HUES64 (cell line): ENCODE results near the gene PIK3CD.

ENCODE experiments used
- H3K27ac ChIP-seq: 2 replicates; pipeline ENCODE4 v1.7.0; 2013; ENCODE audit warnings: low read depth, low read length, inconsistent platforms
- H3K27me3 ChIP-seq: 2 replicates; pipeline ENCODE4 v1.6.1; 2013; ENCODE audit warnings: mild to moderate bottlenecking, low read length; ENCODE audit not compliant: insufficient read depth
- H3K36me3 ChIP-seq: 2 replicates; pipeline ENCODE4 v1.6.1; 2013; ENCODE audit warnings: mild to moderate bottlenecking, low read length; ENCODE audit not compliant: insufficient read depth
- H3K4me1 ChIP-seq: 2 replicates; pipeline ENCODE4 v1.6.1; 2013; ENCODE audit warnings: mild to moderate bottlenecking, low read length, moderate library complexity; ENCODE audit not compliant: insufficient read depth
- H3K4me3 ChIP-seq: 2 replicates; pipeline ENCODE4 v1.5.1; 2013; ENCODE audit warnings: mild to moderate bottlenecking, low read length, moderate library complexity
- H3K9ac ChIP-seq: 2 replicates; pipeline ENCODE4 v1.6.1; 2013; ENCODE audit warnings: mild to moderate bottlenecking, low read depth, low read length
- H3K9me3 ChIP-seq: 2 replicates; pipeline ENCODE4 v1.6.1; 2013; ENCODE audit warnings: low read depth, low read length; ENCODE audit not compliant: insufficient read depth
- WGBS: fragments of 150-250, 120-280 bp; methylation state at CpG from one replicate; pipeline ENCODE4 v1.1.7; 2013; ENCODE audit warnings: missing lambda C conversion rate; 5-methylcytosine and 5-hydroxymethylcytosine counted together

The PIK3CD gene

DNA sequence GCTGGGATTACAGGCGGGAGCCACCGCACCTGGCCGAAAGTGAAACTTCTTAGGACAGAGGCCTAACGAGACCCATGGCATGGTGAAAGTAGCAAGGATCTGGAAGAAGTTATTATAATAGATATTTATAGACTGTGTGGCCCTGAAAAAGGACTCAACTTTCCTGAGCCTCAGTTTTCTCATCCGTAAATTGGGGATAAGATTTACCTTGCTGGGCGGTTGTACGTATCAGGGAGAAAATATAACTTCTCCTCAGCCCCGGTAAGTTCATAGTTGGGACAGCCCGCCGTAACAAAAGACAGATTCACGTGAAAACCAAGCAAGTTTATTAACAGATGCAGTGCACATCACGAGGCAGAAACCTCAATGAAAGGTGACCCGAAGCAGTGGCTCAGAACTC, 5.5 kb upstream of the PIK3CD start:
- Histone ChIP-seq H3K4me1 (no peaks in the 10 kb centered on the region), H3K9ac (no peak overlapping the region), H3K9me3 (no peaks in the 10 kb centered on the region), H3K27ac (no peak overlapping the region), H3K36me3 (no peaks in the 10 kb centered on the region), H3K4me3 (no peak overlapping the region), H3K27me3 (peaks cover 17% of the 10 kb centered on the region)
- WGBS: 97% methylated on average over 13 of the region's 13 CpGs

DNA sequence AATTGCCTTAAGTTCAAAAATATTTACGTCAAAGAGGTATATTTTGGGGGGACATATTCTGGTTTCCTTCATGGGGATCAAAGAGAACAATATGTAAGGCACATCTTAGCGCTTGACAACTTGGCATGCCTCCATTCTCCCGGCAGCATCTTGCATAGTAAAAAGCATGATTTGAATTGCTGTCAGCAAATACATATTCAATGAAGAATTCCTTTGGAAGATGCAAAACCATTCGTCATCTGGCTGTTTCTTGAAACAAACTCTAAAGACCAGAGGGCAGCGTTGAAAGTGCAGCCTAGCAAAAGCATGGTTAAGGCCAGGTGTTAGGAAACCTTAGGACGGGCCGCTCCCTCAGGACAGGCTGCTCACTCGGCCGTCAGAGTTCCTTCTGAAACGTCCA, 3.4 kb upstream of the PIK3CD start:
- WGBS: 81% methylated on average over 10 of the region's 10 CpGs
- Histone ChIP-seq H3K4me1 (0 out of 2 replicates have a peak, but pooled peaks cover 2% of the 10 kb centered on the region), H3K9ac (no peak overlapping the region), H3K36me3 (no peaks in the 10 kb centered on the region), H3K9me3 (no peaks in the 10 kb centered on the region), H3K4me3 (no peak overlapping the region), H3K27ac (no peak overlapping the region), H3K27me3 (peaks cover 39% of the 10 kb centered on the region)

DNA sequence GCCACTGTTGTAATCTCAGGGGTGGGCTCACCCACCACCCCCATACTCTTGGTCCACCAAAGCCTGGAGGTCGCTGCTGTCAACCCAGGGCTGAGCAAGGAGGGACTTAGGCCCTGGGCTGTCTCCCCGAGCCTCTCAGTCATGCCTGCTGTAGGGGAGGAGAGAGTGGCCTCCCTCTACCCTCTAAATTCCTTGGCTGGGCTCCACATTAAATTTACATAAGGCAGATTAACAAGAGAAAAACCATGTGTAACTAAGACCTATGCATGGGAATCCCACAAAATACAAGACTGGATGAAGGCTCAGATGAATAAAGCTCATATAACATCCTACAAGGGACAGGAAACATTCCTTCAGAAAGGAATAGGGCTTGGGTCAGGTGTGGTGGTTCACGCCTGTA, 1.8 kb upstream of the PIK3CD start:
- no peaks in the 10 kb centered on the region for H3K9me3 ChIP-seq
- H3K4me1 ChIP-seq: 0 out of 2 replicates have a peak, but pooled peaks cover 2% of the 10 kb centered on the region
- no peaks in the 10 kb centered on the region for H3K36me3 ChIP-seq
- WGBS: 67% methylated on average over 1 of the region's 3 CpGs
- H3K4me3 ChIP-seq: no peak overlapping the region
- H3K9ac ChIP-seq: no peak overlapping the region
- H3K27me3 ChIP-seq: peaks cover 52% of the 10 kb centered on the region
- no peak overlapping the region for H3K27ac ChIP-seq

DNA sequence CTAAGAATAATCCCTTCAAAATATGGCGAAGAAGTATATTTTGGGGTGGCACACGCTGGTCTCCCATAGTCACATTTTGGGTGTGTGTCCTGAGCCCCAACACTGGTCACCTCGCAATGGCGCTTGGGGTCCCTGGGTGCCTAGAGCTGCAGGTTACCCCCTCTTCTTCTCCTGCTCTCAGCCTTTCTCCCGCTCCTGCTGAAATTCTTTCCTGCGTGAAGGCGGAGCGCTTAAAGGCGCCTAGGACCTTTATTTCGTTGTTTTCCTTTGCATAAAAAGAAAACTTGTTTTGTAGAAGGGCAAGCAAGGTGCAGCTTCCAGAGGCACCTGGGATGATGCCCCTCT, 339 bp upstream of the PIK3CD start:
- peak overlapping the region; percentile 65 for H3K4me3 ChIP-seq
- no peaks in the 10 kb centered on the region for H3K36me3 ChIP-seq
- 0 out of 2 replicates have a peak, but pooled peaks cover 2% of the 10 kb centered on the region for H3K4me1 ChIP-seq
- WGBS: 40% methylated on average over 10 of the region's 10 CpGs
- H3K27me3 ChIP-seq: peaks cover 52% of the 10 kb centered on the region
- H3K9me3 ChIP-seq: no peaks in the 10 kb centered on the region
- H3K9ac ChIP-seq: no peak overlapping the region
- H3K27ac ChIP-seq: no peak overlapping the region

DNA sequence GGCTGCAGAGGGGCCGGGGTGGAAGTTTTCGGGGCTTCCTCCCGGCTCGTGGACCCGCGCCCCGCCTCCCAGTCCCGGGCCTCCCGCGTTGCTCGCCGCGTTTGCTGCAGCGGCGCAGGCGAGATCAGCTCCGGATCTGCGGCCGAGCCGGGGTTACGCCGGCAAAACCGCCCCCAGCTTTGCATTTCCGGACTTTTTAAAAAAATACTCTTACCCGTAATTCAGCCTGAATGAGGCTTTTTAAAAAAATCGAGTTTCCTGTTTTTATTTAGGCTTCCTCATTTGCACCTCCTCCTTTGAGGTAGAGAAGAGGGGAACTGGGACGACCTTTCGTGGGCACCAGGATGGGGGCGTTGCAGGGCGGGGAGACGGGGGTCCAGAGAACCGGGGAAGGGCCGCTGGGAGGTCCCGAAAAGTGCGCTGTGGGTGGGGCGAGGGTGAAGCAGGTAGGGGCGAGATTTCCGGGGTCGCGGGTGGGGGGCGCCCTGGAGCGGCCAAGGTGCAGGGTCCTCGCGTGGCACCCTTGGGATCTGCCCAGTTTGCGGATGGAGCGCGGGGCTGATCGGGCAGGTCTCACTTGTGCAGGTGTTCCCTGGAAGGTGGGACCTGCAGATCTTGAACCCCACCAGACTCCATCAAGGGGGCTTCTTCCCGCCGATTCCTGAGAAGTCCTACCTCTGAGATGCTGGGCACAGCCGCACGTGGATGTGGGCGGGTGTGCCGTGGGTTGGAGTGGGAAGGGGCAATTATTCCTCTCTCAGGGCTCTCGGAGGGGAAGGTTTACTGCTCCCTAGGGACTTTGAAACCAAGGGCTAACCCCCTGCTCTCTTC, 1.1 kb downstream of the PIK3CD start:
- Histone ChIP-seq H3K4me1 (peaks cover 5% of the 10 kb centered on the region; the same call in 1 of the 2 replicates), H3K36me3 (no peaks in the 10 kb centered on the region), H3K4me3 (peak overlapping the region; percentile 65), H3K27ac (no peak overlapping the region), H3K9me3 (no peaks in the 10 kb centered on the region), H3K27me3 (peaks cover 52% of the 10 kb centered on the region), H3K9ac (peak overlapping the region; percentile 56; the same call in 1 of the 2 replicates)
- 13% methylated on average over 55 of the region's 55 CpGs for WGBS

DNA sequence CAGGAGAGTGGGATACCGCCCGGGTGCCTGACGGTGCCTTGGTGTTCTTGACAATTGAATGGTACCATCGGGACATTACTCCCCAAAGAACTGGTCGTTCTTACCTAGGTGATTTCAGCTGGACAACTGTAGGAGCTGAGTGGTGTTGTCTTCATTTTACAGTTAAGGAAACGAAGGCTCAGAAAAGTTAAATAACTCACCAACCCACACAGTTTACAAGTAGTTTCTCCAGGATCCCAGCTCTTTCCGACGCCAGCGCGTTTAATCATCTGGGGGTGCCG, 1.6 kb downstream of the PIK3CD start:
- Histone ChIP-seq H3K9ac (no peak overlapping the region), H3K4me3 (peak overlapping the region; percentile 65; the same call in 1 of the 2 replicates), H3K27ac (no peak overlapping the region), H3K27me3 (peaks cover 52% of the 10 kb centered on the region), H3K9me3 (no peaks in the 10 kb centered on the region), H3K4me1 (peaks cover 7% of the 10 kb centered on the region; the same call in 1 of the 2 replicates), H3K36me3 (no peaks in the 10 kb centered on the region)
- 66% methylated on average over 11 of the region's 11 CpGs for WGBS

DNA sequence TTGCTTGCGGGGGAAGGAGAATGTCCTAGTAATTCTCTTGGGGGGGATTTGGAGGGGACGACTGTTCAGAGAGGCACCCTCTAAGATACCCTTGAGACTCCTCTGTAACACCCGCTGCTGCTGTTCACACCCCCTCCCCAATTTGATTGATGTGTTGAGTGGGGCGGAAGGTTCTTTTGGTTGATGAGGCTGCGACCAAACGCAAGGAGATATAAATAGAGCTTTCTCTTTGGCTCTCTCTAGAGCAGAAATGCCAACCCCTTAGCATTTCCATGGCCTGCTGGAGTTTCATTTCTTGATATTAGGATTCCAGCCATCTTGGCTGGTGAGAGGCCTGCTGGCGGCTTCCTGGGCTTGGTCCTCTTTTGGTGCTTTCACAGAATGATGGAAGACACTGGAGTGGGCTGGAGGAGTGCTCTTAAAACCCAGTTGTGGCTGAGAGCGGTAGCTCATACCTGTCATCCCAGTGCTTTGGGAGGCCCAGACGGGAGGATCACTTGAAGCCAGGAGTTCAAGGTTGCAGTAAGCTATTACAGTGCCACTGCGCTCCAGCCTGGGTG, 2.0 kb downstream of the PIK3CD start:
- Histone ChIP-seq H3K9ac (no peak overlapping the region), H3K27ac (no peak overlapping the region), H3K36me3 (no peaks in the 10 kb centered on the region), H3K4me3 (no peak overlapping the region), H3K27me3 (peaks cover 52% of the 10 kb centered on the region), H3K9me3 (no peaks in the 10 kb centered on the region), H3K4me1 (peaks cover 7% of the 10 kb centered on the region; the same call in 1 of the 2 replicates)
- 77% methylated on average over 7 of the region's 10 CpGs for WGBS

DNA sequence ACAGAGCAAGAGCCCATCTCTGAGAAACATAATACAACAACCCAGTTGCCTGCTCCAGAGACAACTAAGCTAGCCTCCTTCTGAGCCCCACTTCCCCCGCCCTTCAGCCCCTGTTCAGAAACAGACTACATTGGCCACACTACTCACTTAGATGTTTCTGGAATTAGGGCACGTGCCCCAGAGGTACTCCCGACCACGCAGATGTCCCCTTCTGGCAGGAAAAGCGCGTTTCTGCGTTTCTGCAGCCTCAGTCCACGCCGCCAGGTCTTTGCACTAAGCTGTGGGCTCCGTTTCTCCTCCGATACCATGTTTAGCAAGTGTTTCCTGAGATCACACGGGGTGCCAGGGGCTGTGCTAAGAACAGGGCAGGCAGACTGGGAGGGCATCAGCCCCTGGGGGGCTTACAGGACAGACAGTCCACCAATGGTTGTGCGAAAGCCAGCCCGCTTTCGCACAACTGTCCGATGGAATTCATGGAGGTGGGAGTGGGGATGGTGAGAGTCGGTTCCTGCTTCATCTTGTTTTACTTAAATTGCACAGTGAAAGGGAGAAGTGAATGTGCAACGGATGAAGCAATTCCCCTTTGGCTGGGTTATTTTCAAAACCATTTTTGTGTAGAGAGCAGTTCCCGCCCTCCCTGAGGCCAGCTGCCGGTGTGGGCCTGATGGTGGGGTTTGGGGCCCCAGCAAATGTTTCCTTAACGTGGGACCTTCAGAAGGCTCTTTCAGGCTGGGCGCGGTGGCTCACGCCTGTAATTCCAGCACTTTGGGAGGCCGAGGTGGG, 2.7 kb downstream of the PIK3CD start:
- peaks cover 7% of the 10 kb centered on the region; the same call in 1 of the 2 replicates for H3K4me1 ChIP-seq
- no peaks in the 10 kb centered on the region for H3K9me3 ChIP-seq
- no peak overlapping the region for H3K9ac ChIP-seq
- WGBS: 92% methylated on average over 25 of the region's 25 CpGs
- no peak overlapping the region for H3K27ac ChIP-seq
- no peak overlapping the region for H3K4me3 ChIP-seq
- peaks cover 52% of the 10 kb centered on the region for H3K27me3 ChIP-seq
- H3K36me3 ChIP-seq: no peaks in the 10 kb centered on the region

DNA sequence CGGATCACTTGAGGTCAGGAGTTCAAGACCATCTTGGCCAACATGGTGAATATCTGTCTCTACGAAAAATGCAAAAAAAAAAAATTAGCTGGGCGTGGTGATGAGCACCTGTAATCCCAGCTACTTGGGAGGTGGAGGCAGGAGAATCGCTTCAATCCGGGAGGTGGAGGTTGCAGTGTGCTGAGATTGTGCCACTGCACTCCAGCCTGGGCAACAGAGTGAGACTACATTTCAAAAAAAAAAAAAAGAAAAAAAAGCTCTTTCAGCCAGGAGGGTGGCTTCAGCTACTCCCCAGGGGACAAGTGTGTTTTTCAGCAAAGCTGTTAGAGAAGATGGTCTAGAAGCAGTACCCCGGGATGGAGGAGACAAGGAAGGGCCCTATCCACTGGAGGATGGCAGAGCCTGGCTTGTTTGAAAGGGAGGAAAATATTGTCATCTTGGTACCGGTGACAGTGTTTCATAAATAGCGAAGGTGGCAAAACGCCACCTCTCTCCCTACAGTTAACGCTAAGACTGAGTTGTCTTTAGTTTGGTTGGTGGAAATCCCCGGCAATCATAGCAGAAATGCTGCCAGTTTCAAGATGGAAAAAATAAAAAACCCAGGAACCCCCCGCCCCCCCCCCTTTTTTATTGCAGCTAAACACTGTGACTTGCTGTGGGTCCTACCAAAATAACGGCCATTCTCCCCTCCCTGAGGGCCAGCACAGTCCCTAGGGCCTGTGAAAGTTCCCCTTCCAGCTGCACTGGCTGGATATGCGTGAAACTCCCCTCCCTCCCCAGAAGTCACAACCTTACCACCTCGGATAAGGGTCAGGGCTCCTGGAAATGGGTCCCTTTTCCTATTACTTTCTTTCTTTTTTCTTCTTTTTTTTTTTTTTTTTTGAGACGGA, 3.5 kb downstream of the PIK3CD start:
- H3K9ac ChIP-seq: no peak overlapping the region
- no peaks in the 10 kb centered on the region for H3K9me3 ChIP-seq
- no peaks in the 10 kb centered on the region for H3K36me3 ChIP-seq
- peaks cover 7% of the 10 kb centered on the region; the same call in 1 of the 2 replicates for H3K4me1 ChIP-seq
- peaks cover 45% of the 10 kb centered on the region for H3K27me3 ChIP-seq
- WGBS: 87% methylated on average over 14 of the region's 16 CpGs
- no peak overlapping the region for H3K27ac ChIP-seq
- H3K4me3 ChIP-seq: no peak overlapping the region

DNA sequence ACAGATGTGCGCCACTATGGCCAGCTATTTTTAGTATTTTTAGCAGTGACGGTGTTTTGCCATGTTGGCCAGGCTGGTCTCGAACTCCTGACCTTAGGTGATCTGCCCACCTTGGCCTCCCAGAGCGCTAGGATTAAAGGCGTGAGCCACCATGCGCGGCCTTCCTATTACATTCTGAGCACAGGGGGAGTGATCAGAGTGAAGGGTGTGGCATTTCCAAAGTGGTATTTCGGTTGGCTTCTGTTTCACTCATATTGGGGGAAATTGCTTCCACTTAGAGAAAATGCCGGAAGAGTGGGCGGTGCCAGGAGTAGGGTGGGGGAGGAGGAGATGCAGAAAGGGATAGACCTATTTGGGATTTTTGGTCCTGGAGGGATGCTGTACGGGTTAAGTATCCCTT, 4.3 kb downstream of the PIK3CD start:
- H3K27ac ChIP-seq: no peak overlapping the region
- H3K4me3 ChIP-seq: no peak overlapping the region

More for the DNA sequence above, 4.3 kb downstream of the PIK3CD start:
- Histone ChIP-seq H3K27me3 (peaks cover 37% of the 10 kb centered on the region), H3K36me3 (no peaks in the 10 kb centered on the region), H3K4me1 (peaks cover 7% of the 10 kb centered on the region; the same call in 1 of the 2 replicates), H3K9me3 (no peaks in the 10 kb centered on the region), H3K9ac (no peak overlapping the region)
- WGBS: 93% methylated on average over 11 of the region's 11 CpGs
